Measurements from ENCODE around the gene FASTKD1. TPM values are rescaled to one million over a fixed set of nuclear protein-coding genes. Genes with fewer than 3 reads are reported as not detected.

The FASTKD1 gene
- total and polyA plus RNA-seq, 10 of the 15 experiments (the other 5 are each of a cell fraction or from before 2014, with no cell fraction given), result 45.6 to 76.1 (median 63.4) TPM

GRCh38 chr2:169504651-169505050 is 69.0 kb downstream of the FASTKD1 start:
- TF ChIP-seq, protein P1, sequence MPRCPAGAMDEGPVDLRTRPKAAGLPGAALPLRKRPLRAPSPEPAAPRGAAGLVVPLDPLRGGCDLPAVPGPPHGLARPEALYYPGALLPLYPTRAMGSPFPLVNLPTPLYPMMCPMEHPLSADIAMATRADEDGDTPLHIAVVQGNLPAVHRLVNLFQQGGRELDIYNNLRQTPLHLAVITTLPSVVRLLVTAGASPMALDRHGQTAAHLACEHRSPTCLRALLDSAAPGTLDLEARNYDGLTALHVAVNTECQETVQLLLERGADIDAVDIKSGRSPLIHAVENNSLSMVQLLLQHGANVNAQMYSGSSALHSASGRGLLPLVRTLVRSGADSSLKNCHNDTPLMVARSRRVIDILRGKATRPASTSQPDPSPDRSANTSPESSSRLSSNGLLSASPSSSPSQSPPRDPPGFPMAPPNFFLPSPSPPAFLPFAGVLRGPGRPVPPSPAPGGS (IDR thresholded peaks at IDR 0.05; ENCODE audit: borderline replicate concordance, insufficient read depth, low read depth, low read length, poor library complexity, severe bottlenecking), result no peak
- TF ChIP-seq FOXK2 (IDR thresholded peaks at IDR 0.05) (no peak), YBX1 (IDR thresholded peaks at IDR 0.05) (no peak), USF2 (IDR thresholded peaks at IDR 0.05; ENCODE audit: borderline replicate concordance, low read depth, low read length) (no peak), NR2F1 (conservative IDR thresholded peaks at IDR 0.05) (no peak), BCL11A (IDR thresholded peaks at IDR 0.05; ENCODE audit: low read depth, low read length) (no peak), MTA2 (IDR thresholded peaks at IDR 0.05; ENCODE audit: low read depth) (no peak), FOS (IDR thresholded peaks at IDR 0.05; ENCODE audit: borderline replicate concordance, extremely low read depth, insufficient read length) (no peak), SREBF2 (IDR thresholded peaks at IDR 0.05; ENCODE audit: low read length) (no peak), PAX5 (IDR thresholded peaks at IDR 0.05; ENCODE audit: borderline replicate concordance, low read depth, low read length) (no peak), EED (IDR thresholded peaks at IDR 0.05; ENCODE audit: low read depth) (no peak), POLR2A (IDR thresholded peaks at IDR 0.05; ENCODE audit: low read depth, low read length) (no peak), RUNX3 (IDR thresholded peaks at IDR 0.05; ENCODE audit: low read length) (no peak)
- DNase-seq (ENCODE audit: low read depth, low spot score) (no peak), FAIRE-seq (no peak), ATAC-seq (no peak)
- Histone ChIP-seq H2AFZ (ENCODE audit: control insufficient read depth, low read depth, low read length) (no peak overlapping the region), H3K9ac (ENCODE audit: control insufficient read depth, insufficient read depth, low read length) (no peak overlapping the region), H3K4me3 (no peak overlapping the region), H3K4me1 (ENCODE audit: control insufficient read depth, insufficient read depth, low read length) (no peaks in the 10 kb centered on the region), H3K27me3 (replicated peaks in 1 of 2; ENCODE audit: control insufficient read depth in 2 of 2, insufficient read depth in 2 of 2, low read length in 1 of 2) (no peaks in the 10 kb centered on the region; a peak in 1 of 4 replicates), H3K4me2 (ENCODE audit: control insufficient read depth, insufficient read depth) (no peak overlapping the region), H3K9me3 (replicated peaks; ENCODE audit: control insufficient read depth, insufficient read depth, low read length) (no peaks in the 10 kb centered on the region), H4K20me1 (ENCODE audit: control insufficient read depth, insufficient read depth) (no peaks in the 10 kb centered on the region), H3K27ac (ENCODE audit: control insufficient read depth, insufficient read depth) (no peak overlapping the region), H3K79me2 (ENCODE audit: control insufficient read depth, insufficient read depth, low read length) (no peaks in the 10 kb centered on the region), H3K36me3 (ENCODE audit: control insufficient read depth in 2 of 2, insufficient read depth in 2 of 2, low read length in 1 of 2) (no peaks in the 10 kb centered on the region)
- intact Hi-C loops (cut with micrococcal nuclease; ENCODE audit: unreplicated experiment), result no loop called here
- ChIA-PET CTCF (no interaction called here), RAD21 (ENCODE audit: unreplicated experiment) (no interaction called here), POLR2A (no interaction called here), SMC1A (ENCODE audit: uncharacterized antibody, unreplicated experiment) (no interaction called here)
- in situ Hi-C loops (cut with MboI), result no loop called here
- BruUV-seq (replicated peaks), result no TSS peak
- WGBS (ENCODE audit: insufficient coverage, insufficient replicate concordance, low lambda C conversion rate, missing lambda C conversion rate), result 93% methylated on average over 19 of the region's 19 CpGs

All from GM12878 (cell line).